Fibroblast of villous mesenchyme (primary cell): ENCODE data around the gene CCL4. TPM values are rescaled to one million over a fixed set of nuclear protein-coding genes. Genes with fewer than 3 reads are reported as not detected.
"Not testable (repeated sequence)": the region's sequence is repeated elsewhere in the genome, so short reads cannot be mapped to it uniquely, and the experiment has no call there.

ENCODE experiments used
- DNase-seq: peaks from one replicate; pipeline ENCODE4 v3.0.0-alpha.2; 2010; ENCODE audit warnings: low read depth
- H3K4me3 ChIP-seq: 2 replicates; pipeline ENCODE4 v1.5.1; 2011; ENCODE audit warnings: low read depth, mild to moderate bottlenecking, low read length
- total RNA-seq: library from RNA; depleted of rRNA; stranded (reverse); fragments of >200 nt; gene quantifications from 2 replicates; pipeline ENCODE4 v1.2.3, GENCODE V29; 2012
- TF ChIP-seq, protein P1 (sequence below): IDR thresholded peaks from 2 replicates; pipeline ENCODE4 v1.5.1; 2012; ENCODE audit warnings: low read depth, mild to moderate bottlenecking, low read length; ENCODE audit not compliant: insufficient read depth

Gene CCL4
- total RNA-seq, 1 donor, result not detected

DNA sequence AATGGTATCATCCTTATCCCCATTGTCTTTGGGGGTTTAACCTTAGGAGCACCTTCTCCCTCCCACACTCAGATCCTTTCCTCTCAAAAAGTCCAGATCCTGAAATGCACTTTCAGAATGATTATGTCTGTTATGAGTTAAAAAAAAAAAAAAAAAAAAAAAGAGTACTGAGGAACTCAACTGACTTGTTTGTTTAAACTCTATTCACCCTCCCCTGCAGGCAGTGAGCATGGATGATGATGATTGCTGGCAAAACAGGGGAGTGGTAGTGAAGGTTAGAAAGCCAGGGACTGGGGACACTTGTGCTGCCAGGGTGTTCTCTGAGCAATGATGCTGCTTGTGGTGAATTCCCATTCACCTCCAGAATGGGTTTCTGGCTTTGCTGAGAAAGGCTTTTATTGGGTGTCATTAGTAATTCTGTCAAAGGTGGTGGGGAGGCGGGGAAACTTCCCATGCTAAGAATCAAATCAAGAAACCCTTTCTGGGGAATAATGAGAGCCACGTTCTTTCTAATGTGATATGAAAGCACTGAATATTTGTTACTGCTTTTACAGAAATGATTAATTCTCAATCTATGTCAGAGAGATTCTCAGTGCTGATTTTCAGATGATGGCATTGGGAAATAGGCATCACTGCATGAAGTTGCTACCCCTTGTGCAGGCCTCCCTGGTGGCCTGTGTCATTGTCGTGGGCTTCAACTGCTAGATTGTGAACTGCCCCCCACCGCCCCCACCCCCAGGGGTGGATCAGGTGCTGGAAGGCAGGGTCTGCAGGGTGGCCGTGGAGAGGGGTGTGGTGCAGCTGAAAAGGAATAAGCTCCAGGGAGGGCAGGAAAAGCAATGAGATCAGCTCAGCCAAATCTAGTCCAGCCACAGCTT lies 14.1 kb downstream of the CCL4 start:
- no peak for DNase-seq
- TF ChIP-seq, protein P1, sequence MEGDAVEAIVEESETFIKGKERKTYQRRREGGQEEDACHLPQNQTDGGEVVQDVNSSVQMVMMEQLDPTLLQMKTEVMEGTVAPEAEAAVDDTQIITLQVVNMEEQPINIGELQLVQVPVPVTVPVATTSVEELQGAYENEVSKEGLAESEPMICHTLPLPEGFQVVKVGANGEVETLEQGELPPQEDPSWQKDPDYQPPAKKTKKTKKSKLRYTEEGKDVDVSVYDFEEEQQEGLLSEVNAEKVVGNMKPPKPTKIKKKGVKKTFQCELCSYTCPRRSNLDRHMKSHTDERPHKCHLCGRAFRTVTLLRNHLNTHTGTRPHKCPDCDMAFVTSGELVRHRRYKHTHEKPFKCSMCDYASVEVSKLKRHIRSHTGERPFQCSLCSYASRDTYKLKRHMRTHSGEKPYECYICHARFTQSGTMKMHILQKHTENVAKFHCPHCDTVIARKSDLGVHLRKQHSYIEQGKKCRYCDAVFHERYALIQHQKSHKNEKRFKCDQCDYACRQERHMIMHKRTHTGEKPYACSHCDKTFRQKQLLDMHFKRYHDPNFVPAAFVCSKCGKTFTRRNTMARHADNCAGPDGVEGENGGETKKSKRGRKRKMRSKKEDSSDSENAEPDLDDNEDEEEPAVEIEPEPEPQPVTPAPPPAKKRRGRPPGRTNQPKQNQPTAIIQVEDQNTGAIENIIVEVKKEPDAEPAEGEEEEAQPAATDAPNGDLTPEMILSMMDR, result no peak
- H3K4me3 ChIP-seq, result no peak overlapping the region

DNA sequence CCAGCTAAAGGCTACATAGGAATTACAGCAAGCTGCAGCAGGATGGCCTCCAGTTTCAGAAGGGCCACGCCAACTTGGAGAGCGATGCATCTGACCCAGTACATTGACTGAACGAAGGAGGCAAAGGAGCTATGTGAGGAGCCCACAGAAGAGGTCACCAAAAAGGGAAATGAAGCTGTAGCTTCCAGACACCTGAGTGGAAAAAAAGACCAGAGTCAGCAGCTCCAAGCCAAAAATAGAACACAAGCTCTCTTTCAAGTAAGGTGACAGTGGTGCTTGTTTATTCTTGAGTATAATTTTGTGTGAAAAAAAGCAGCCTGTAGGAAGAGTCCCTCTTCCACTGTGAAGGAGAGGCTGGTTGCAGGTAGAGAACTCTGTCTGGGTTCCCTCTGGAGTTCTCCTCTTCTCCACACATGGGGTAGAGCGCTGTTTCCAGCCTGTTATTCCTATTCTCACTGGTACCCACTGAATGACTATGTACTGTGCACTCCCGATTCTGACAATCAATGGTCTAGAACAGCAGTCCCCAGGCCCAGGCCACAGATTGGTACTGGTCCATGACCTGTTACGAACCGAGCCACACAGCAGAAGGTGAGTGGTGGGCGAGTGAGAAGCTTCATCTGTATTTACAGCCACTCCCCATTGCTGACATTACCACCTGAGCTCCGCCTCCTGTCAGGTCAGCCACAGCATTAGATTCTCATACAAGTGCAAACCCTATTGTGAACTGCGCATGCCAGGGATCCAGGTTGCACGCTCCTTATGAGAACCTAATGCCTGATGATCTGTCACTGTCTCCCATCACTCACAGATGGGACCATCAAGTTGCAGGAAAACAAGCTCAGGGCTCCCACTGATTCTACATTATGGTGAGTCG lies 15.1 kb downstream of the CCL4 start:
- DNase-seq, result no peak
- TF ChIP-seq, protein P1, result no peak
- H3K4me3 ChIP-seq, result no peak overlapping the region

DNA sequence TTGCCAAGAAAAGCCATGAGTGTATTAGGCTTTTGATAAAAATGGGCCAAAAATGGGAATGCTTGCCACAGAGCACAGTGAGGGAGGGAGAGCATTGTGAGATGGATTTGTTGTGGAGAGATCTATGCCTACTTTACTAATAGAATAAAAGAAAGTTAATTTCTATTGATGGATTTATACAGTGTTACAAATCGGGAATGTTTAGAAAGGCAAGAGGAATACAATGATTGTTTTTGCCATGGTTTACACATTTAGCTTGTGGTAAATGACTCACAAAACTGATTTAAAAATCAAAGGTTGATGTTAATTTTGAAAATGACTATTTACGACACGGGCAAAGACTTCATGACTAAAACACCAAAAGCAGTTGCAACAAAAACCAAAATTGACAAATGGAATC lies 16.6 kb downstream of the CCL4 start:
- TF ChIP-seq, protein P1, result no peak
- H3K4me3 ChIP-seq, result no peak overlapping the region
- no peak for DNase-seq

DNA sequence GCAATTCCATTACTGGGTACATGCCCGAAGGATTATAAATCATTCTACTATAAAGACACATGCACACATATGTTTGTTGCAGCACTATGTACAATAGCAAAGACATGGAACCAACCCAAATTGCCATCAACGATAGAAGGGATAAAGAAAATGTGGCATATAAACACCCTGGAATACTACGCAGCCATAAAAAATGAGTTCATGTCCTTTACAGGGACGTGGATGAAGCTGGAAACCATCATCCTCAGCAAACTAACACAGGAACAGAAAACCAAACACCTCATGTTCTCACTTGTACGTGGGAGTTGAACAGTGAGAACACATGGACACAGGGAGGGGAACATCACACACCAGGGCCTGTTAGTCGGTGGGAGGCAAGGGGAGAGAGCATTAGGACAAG lies 17.5 kb downstream of the CCL4 start:
- DNase-seq, result not testable (repeated sequence)

DNA sequence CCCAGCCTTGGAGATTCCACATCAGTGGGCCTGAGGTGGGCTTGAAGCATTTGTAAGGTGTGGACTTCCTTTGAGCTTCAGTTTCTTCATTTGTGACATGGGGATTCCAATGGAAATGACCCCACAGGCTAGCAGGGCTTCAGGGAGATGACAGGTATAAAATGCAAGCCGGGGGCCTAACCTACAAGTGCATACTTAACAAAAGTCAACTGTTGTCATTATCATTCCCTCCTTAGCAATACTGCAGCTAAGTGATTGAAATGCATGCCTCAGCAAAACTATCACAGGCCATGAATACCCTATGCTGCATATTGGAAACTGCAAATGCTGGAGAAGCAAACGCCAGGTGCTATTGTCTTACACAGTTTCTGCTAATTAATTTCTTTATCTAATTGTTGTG lies 19.8 kb downstream of the CCL4 start:
- no peak overlapping the region for H3K4me3 ChIP-seq
- no peak for DNase-seq
- TF ChIP-seq, protein P1, result no peak

More for the DNA sequence above, 17.5 kb downstream of the CCL4 start:
- not testable (repeated sequence) for H3K4me3 ChIP-seq

DNA sequence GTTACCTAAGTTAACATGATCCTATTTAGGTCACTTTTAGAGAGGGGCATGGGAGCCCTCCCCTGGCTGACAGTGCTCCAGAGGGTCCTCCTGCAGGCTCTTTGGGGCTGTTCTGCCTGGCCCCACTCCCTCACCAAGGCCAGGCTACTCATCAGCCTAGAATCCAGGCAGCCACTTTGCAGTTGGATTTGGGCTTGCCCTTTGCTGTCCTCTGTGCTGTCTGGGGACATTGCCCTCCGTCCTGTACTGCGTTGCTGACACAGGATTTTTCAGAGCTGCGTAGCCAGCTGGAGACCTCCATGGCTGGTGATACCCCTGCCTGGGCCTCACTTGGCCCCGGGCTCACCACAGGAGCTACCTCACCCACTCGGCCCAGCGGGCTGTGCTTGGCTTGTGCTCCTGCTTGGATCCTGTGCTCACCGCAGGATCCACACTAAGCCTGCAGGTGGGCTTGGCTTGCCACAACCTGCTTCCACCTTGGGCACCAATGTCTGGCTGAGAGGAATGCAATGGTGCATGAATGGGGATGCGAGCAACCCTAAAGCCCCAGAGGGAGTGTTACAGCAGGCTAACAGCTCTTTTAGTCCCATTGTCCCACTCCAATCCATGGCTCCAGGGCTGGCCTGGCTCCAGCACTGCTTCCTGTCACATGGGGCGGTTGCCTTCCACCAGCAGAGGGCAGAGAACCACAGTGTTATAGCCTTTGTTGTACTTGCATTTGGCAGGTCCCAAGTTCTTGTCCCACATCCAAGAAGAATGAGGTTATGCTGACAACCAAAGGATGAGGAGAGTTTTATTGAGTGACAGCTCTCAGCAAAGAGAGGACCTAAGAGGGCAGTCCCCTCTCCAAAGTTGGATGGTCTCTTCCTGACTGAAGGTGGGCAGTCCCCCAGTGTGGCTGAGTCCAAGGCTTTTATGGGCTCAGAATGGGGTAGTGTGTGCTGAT lies 21.5 kb downstream of the CCL4 start:
- TF ChIP-seq, protein P1, result no peak
- no peak overlapping the region for H3K4me3 ChIP-seq
- no peak for DNase-seq
